ENCODE results near the gene ZNF688.

Gene ZNF688

DNA sequence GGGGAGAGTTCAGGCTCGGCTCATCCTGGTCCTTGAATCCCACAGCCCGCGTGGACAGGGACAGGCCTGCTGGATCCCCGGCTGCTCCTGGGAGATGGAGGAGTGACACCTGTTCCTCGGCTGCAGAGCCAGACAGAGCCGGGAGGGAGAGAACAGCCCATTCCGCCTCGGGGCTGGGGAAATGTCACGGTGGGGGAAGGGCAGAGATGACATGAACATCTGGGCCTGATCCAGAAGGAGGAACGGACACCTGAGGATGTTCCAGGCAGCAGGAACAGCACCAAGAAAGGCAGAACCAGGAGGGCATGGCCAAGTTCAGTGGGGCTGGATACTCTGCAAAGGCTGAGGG is 15.4 kb downstream of the ZNF688 start (continued):
- TF ChIP-seq, protein P1, sequence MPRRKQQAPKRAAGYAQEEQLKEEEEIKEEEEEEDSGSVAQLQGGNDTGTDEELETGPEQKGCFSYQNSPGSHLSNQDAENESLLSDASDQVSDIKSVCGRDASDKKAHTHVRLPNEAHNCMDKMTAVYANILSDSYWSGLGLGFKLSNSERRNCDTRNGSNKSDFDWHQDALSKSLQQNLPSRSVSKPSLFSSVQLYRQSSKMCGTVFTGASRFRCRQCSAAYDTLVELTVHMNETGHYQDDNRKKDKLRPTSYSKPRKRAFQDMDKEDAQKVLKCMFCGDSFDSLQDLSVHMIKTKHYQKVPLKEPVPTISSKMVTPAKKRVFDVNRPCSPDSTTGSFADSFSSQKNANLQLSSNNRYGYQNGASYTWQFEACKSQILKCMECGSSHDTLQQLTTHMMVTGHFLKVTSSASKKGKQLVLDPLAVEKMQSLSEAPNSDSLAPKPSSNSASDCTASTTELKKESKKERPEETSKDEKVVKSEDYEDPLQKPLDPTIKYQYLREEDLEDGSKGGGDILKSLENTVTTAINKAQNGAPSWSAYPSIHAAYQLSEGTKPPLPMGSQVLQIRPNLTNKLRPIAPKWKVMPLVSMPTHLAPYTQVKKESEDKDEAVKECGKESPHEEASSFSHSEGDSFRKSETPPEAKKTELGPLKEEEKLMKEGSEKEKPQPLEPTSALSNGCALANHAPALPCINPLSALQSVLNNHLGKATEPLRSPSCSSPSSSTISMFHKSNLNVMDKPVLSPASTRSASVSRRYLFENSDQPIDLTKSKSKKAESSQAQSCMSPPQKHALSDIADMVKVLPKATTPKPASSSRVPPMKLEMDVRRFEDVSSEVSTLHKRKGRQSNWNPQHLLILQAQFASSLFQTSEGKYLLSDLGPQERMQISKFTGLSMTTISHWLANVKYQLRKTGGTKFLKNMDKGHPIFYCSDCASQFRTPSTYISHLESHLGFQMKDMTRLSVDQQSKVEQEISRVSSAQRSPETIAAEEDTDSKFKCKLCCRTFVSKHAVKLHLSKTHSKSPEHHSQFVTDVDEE (CRISPR knock-in tag; IDR thresholded peaks at IDR 0.05) = no peak
- no peak for TF ChIP-seq TCF4 (CRISPR knock-in tag; IDR thresholded peaks at IDR 0.05; ENCODE audit: borderline replicate concordance)

DNA sequence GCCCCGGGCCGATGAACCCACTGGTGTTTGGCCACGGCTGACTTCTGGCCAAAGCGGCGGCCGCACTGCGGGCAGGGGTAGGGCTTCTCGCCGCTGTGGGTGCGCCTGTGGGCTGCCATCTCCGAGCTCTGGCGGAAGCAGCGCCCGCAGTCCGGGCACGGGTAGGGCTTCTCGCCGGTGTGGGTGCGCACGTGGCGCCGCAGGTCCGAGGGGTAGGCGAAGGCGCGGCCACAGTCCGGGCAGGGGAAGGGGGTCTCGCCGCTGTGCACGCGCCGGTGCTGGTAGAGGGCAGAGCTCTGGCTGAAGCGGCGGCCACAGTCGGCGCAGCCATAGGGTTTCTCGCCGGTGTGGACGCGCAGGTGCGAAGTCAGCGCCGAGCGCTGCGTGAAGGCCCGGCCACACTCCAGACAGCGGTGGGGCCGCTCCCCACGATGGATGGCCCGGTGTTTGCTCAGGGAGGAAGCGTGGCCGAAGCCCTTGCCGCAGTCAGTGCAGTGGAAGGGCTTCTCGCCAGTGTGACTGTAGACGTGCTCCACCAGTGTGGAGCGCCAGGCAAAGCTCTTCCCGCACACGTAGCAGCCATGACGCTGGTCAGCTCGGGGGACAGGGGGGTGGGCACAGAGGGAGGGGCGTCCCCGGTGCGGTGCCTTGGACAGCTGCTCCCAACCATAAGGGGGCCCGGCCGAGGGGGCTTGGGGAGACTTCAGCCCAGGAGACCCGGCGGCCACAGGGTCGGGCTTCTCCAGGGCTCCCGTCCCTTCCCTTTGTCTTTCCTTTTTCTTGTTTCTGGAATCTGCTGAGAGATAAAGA is 16.0 kb downstream of the ZNF688 start:
- ATAC-seq = no peak
- TF ChIP-seq, protein P1 (CRISPR knock-in tag; IDR thresholded peaks at IDR 0.05) = no peak
- TF ChIP-seq CSDC2 (CRISPR knock-in tag; IDR thresholded peaks at IDR 0.05) = no peak
- no peak for TF ChIP-seq ZC3H10 (CRISPR knock-in tag; IDR thresholded peaks at IDR 0.05)
- no peak for TF ChIP-seq TCF4 (CRISPR knock-in tag; IDR thresholded peaks at IDR 0.05; ENCODE audit: borderline replicate concordance)
- TF ChIP-seq ISL1 (CRISPR knock-in tag; IDR thresholded peaks at IDR 0.05) = no peak
- TF ChIP-seq, protein P2, sequence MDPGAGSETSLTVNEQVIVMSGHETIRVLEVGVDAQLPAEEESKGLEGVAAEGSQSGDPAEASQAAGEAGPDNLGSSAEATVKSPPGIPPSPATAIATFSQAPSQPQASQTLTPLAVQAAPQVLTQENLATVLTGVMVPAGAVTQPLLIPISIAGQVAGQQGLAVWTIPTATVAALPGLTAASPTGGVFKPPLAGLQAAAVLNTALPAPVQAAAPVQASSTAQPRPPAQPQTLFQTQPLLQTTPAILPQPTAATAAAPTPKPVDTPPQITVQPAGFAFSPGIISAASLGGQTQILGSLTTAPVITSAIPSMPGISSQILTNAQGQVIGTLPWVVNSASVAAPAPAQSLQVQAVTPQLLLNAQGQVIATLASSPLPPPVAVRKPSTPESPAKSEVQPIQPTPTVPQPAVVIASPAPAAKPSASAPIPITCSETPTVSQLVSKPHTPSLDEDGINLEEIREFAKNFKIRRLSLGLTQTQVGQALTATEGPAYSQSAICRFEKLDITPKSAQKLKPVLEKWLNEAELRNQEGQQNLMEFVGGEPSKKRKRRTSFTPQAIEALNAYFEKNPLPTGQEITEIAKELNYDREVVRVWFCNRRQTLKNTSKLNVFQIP (CRISPR knock-in tag; IDR thresholded peaks at IDR 0.05; ENCODE audit: borderline replicate concordance, low read depth) = no peak
- TF ChIP-seq BACH2 (CRISPR knock-in tag; IDR thresholded peaks at IDR 0.05; ENCODE audit: borderline replicate concordance) = no peak
- TF ChIP-seq ZNF70 (CRISPR knock-in tag; IDR thresholded peaks at IDR 0.05) = no peak
- TF ChIP-seq, protein P3, sequence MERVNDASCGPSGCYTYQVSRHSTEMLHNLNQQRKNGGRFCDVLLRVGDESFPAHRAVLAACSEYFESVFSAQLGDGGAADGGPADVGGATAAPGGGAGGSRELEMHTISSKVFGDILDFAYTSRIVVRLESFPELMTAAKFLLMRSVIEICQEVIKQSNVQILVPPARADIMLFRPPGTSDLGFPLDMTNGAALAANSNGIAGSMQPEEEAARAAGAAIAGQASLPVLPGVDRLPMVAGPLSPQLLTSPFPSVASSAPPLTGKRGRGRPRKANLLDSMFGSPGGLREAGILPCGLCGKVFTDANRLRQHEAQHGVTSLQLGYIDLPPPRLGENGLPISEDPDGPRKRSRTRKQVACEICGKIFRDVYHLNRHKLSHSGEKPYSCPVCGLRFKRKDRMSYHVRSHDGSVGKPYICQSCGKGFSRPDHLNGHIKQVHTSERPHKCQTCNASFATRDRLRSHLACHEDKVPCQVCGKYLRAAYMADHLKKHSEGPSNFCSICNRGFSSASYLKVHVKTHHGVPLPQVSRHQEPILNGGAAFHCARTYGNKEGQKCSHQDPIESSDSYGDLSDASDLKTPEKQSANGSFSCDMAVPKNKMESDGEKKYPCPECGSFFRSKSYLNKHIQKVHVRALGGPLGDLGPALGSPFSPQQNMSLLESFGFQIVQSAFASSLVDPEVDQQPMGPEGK (CRISPR knock-in tag; IDR thresholded peaks at IDR 0.05; ENCODE audit: borderline replicate concordance) = no peak
- TF ChIP-seq ESRRG (CRISPR knock-in tag; IDR thresholded peaks at IDR 0.05) = no peak
- no peak for TF ChIP-seq OSR1 (CRISPR knock-in tag; IDR thresholded peaks at IDR 0.05)
- no peak for TF ChIP-seq PPARA (CRISPR knock-in tag; IDR thresholded peaks at IDR 0.05; ENCODE audit: borderline replicate concordance)
- no peak for TF ChIP-seq ZNF565 (CRISPR knock-in tag; conservative IDR thresholded peaks at IDR 0.05; ENCODE audit: low read depth)
- no peak for TF ChIP-seq SNAI2 (CRISPR knock-in tag; IDR thresholded peaks at IDR 0.05)
- TF ChIP-seq TOX (CRISPR knock-in tag; IDR thresholded peaks at IDR 0.05; ENCODE audit: borderline replicate concordance) = no peak

DNA sequence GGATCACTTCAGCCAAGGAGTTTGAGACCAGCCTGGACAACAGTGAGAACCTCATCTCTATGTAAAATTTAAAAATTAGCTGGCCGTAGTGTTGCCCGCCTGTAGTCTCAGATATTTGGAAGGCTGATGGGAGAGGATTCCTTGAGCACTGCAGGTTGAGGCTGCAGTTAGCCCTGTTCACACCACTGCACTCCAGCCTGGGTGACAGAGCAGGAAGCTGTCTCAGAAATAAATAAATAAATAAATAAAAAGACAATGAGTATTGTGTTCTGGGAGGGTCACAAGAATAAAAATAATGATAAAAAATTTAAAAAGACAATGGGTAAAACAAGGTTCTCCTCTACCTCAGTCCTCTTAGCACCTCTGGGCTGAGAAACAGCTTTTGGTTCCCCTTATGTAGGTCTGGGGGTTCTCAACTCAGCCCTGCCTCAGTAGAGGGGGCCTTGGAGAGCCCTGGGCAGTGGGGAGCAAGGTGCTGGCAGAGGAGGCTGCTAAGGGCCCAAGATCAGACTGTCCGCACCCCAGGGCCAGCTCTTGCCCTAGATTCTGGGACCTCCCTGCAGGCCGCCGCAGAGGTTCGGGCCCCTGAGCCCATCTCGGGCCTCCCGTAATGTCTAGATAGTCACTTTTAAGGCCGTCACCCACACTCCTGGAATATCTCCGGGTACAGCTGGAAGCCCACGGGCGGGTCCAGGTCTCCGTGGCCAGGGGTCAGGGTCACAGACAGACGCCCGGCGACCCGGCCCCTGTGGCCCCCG is 16.8 kb downstream of the ZNF688 start:
- TF ChIP-seq, protein P4, sequence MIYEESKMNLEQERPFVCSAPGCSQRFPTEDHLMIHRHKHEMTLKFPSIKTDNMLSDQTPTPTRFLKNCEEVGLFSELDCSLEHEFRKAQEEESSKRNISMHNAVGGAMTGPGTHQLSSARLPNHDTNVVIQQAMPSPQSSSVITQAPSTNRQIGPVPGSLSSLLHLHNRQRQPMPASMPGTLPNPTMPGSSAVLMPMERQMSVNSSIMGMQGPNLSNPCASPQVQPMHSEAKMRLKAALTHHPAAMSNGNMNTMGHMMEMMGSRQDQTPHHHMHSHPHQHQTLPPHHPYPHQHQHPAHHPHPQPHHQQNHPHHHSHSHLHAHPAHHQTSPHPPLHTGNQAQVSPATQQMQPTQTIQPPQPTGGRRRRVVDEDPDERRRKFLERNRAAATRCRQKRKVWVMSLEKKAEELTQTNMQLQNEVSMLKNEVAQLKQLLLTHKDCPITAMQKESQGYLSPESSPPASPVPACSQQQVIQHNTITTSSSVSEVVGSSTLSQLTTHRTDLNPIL (CRISPR knock-in tag; IDR thresholded peaks at IDR 0.05; ENCODE audit: low read depth) = no peak
- ATAC-seq = no peak
